Stimulated activated CD8-positive, alpha-beta memory T cell treated with anti-CD3 and anti-CD28 coated beads, Interleukin-15, amount 100 ng/mL, for 24 hours (primary cell): ENCODE measurements around the gene SUGP1.
"Not testable (repeated sequence)": the region's sequence is repeated elsewhere in the genome, so short reads cannot be mapped to it uniquely, and the experiment has no call there.

ENCODE experiments used
- DNase-seq: peaks from one replicate; pipeline ENCODE4 v3.0.0-alpha.2; 2020; ENCODE audit warnings: low read depth

Gene SUGP1

DNA sequence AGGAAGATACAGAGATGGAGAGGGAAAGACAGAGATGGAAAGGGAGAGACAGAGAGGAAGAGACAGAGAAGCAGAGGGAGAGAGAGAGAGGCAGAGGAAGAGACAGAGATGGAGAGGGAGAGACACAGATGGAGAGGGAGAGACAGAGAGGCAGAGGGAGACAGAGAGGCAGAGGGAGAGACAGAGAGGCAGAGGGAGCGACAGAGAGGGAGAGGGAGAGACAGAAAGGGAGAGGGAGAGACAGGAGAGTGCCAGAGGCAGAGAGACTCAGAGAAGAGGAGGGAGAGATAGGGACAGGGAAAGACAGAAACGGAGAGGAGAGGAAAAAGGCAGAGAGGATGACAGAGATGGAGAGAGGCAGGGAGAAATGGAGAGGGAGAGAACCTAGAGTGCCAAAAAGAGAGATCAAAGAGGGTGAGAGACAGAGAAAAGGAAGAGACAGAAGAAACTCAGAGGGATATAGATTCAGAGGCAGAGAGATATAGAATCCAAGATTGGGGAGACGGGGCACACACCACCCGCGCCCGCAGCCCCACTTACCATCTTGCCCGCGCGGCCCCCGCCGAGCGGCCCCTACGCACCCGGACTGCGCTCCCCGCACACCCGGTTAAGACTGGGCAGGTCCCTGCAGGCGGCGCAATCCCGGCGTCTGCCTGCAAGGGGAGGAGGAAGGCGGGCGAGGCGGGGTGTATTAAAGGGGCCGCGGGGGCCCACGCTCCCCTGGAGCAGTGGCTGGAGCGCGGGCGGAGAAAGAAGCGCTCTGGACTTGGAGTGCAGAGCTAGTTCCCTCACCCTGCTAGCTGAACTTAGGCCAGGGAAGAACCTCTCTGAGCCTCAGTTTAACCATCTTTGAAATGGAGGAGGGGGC, 57.9 kb downstream of the SUGP1 start:
- DNase-seq = no peak

DNA sequence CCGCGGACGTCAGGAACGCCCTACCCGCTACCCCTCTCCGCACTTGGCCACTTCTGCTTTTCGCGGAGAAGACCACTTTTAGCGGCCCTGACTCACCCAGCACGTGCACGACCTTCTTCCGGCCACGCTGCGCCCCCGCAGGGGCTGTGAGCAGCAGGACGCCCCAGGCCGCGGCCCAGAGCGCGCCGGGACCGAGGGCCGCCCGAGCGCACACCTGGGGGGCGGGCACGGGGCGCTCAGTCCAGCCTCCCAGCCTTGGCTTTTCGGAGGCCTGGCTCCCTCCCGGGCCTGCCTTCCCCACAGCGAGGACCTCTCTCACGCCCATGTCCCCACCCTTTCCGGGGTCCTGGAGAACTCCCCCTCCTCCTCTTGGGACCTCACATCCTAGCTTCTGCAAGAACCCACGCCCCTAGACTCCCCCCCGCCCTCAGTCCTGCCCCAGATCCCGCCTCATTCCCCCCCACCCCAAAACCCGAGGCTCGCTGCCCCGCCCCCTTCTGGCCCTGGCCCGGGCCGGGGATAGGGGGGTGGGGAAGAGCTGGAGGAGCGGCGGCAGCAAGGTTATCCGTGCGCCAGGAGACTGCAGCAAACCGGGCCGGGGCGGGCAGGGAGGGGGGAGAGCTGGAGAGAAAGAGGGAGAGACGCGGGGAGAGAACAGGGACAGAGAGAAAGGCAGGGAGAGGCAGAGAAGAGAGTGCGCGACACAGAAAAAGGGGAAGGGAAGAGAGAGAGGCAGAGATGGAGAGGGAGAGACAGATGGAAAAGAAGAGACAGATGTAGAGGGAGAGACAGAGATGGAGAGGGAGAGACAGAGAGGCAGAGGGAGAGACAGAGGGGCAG, 58.7 kb downstream of the SUGP1 start:
- DNase-seq = no peak

DNA sequence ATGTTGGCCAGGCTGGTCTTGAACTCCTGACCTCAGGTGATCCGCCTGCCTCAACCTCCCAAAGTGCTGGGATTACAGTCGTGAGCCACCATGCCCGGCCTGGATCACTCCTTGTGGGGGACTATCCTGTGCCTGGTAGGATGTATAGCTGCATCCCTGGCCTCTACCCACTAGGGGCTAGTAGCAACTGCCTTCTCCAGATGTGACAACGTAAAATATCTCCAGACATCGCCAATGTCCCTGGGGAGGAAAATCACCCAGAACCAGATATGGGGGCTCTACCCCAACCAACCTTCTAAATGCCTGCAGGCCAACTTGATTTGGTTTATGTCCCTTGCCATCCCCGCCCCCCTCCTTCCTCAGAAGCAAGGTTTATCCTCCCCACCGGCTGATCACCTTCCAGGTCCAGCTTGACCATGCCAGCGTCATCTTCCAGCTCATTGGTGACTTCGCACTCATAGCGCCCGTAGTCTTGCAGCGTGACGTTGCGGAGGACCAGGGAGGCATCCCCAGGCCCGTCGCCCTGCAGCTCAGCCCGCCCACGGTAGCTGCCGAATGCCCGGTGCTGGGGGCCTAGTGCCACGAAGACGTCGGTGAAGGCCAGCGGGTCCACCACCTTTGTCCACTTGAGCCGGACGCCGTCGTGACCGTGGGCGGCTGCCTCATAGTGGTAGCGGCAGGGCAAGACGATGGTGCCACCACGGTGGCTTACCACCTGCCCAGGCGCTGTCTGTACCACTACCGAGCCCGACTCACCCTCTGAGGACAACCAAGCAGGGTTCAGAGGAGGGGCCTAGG, 59.7 kb downstream of the SUGP1 start:
- no peak for DNase-seq

DNA sequence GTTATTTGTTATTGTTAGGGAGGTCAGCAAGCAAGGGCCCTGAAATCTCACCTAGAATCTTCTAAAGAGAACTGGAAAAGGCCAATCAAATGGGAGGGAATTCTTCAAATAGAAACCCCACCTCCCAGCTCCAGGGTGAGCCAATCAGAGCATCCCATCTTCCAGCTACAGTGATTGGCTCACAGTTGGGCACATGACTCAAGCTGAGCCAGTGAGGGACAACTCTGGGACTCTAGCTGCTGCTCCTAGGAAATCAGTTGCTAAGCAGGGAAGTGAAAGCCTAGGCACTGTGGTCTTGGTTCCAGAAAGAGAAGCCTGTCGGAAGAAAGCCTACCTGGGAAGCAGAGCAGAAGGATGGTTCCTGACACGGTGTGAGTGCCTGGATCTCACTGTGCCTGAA, 60.6 kb downstream of the SUGP1 start:
- no peak for DNase-seq

DNA sequence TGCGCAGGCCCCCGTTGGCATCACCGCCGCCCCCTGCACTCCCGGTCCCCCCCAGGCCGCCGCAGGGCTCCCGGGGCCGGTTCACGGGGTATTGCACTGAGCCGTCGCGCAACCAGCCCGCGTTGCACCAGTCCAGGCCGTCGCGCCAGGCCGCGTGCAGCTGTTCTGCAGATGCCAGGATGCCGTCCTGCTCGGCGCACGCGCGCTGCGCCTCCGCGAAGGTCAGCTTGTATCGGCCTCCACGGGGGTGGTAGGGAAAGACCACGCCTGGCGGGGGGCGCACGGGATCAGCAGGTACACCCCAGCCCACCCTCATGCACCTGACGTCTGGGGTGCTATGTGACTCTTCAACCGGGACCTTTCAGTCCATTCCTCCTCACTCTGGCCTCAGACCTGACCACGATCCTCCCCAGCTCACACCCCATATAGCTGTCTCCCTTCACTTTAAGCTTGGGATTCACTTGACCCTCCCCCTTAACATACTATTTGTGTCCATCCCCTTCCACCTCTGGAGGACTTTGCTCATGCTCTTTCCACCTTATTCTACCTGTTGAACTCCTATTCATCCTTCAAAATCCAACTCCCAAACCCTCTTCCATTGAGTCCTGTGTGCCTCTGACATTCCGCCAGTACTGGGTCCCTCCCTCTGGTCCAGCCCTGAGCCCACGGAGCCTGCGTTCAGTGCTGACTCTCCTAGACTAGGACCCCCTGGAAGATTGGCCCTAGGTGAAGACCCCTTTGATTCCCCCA, 61.5 kb downstream of the SUGP1 start:
- no peak for DNase-seq

DNA sequence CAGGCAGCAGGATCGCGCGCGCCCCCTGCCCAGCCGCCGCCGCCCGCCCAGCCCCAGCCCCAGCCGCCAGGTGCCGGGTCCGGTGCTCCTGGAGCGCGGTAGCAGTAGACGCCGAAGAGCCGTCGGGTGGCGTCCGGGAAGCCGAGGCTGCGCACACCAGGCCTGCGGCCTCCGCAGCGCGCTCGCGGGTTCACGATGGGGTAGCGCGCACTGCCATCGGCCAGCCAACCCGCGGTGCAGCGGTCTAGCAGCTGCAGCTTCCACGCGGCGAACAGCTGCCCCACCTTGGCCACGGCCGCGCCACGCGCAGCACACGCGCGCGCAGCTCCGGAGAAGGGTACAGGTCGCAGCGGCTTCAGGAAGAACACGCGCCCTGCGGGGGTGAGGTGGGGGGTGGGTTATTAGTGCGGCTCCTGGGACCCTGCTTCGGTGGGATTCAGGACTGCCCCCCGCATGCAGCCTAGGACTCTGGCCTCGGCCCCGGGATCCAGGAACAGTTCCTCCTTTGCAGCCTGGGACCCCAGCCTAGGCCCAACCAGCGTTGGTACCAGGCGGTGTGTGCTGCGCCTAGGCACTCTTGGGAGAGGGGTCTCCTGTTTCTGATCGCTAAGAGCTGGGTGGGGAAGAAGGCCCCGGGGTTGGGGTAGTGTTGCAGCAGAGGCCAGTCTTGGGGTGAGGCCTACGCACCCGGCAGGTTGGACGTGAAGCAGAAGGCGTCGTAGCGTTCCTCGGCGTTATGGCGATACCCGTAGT, 62.3 kb downstream of the SUGP1 start:
- no peak for DNase-seq

DNA sequence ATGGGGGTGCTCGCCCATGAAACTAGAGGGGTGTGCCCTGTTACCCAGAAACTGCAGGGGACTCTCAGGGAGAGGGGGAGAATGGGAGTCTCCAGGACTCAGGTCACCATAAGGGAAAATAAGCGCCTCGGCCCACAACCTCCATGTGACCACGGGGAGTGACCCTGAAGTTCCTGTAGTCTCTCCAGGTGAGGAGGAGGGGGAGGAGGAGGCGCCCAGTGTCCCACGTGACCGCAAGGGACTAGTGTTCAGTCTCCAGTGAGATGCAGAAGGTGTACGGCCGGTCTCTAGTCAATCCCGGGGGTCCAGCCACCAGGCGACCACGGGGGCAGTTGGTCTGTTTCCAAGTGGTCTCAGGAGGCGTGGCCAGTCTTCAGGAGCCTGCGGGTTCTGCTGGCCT, 63.2 kb downstream of the SUGP1 start:
- no peak for DNase-seq

DNA sequence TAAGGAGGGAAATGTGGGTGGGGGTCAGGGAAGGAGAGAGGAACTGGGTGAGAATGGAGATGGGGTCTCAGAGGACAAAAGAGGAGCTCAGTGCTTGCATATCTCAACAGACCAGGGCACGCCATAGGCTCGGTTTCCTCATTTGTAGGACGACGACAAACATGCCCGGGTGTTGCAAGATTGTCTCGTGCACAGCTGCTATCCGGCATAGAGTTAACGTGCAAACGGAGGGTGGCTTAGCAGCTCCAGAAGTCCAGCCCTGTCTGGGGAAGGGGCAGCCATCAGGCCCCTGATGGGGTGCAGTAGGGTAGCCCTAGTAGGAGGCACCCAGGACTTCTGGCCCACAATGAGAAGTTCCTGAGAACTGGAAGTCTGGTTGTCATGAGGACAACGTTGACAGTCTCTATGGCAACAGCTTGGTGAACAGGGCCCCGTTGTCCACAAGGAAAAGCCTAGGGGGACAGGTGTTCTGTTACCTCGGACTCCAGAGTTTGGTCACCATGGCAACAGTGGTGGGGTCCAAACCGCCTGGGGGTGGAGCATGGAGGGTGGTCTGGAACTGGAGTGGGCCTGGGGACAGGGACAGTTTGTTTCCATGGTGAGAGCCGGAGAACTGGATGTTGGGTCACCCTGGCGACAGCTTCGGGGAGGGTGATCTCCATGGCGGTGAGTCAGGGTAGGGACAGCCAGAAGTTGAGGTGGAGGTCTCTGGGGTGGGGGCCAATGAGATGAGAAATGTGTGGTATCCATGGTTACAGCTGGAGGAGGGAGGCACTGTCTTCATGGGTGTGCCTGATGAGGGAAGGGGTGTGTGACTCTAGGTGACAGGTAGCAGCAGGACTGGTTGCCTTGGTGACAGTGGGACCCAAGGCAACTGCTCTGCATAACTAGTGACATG, 64.0 kb downstream of the SUGP1 start:
- no peak for DNase-seq

DNA sequence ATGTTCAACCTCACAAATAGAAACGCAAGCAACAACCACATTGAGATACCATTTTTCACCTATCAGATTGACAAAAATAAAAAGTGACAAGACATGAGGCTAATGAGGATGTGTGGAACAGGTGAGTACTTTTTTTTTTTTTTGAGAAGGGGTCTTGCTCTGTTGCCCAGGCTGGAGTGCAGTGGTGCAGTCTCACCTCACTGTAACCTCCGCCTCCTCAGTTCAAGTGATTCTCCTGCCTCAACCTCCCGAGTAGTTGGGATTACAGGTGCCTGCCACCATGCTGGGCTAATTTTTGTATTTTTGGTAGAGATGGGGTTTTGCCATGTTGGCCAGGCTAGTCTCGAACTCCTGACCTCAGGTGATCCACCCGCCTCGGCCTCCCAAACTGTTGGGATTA, 66.9 kb downstream of the SUGP1 start:
- not testable (repeated sequence) for DNase-seq

DNA sequence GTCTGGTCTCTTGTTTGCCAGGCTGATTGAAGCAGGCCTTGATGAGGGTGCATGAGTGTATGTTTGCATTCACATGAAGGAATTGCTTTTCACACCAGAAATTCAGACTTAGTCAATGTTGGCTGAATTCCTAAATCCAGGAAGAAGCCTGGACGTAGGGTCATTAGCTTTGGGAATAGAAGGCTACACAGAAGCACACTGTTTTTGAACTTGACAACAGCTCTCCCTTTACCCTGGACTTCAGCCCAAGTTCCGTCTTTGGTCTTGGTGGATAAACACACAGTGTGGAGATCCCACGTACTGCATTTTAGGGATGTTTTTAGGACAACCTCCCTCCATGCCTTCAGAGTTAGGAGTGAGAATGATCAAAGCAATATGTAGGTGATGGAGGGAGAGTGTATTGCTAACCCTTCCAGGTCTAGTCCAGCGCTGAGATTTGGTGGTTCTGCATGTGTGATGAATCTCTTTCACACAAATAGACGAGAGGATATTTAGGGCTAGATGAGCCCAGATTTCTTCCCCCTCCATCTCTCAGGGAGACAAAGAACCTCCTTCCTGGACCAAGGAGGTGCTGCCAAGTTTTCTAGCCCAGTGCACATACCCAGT, 70.0 kb downstream of the SUGP1 start:
- DNase-seq = no peak

DNA sequence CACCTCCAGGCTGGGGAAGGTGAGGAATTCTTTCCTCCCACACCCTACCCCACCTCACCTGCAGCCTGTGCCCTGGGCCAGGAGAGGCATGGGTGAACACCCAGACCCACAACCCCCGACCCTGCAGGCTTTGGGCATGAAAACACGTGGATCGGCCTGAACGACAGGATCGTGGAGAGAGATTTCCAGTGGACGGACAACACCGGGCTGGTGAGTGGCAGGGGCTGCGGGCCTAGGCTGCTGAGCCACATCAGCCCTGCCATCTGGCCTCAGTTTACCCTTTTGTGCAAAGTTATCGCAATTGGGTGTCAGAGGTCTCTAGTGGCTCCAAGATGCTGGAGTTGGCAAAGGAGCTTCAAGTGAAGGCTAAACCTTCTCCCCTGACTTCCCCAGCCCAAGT, 79.8 kb downstream of the SUGP1 start:
- no peak for DNase-seq

DNA sequence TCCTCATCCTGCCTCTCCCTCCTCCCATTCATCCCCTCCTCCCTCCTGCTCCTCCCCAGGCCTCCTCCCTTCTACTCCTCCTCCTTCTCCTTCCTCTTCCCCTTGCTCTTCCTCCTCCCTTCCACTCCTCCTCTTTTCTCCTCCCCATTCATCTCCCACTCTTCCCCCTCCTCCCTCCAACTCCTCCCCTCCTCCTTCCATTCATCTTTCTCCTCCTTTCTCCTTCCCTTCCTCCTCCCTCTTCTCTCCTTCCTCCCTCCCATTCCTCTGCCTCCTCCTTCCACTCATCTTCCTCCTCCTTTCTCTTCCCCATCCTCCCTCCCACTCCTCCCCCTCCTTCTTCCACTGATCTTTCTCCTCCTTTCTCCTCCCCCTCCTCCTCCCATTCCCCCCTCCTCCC, 80.6 kb downstream of the SUGP1 start:
- no peak for DNase-seq

DNA sequence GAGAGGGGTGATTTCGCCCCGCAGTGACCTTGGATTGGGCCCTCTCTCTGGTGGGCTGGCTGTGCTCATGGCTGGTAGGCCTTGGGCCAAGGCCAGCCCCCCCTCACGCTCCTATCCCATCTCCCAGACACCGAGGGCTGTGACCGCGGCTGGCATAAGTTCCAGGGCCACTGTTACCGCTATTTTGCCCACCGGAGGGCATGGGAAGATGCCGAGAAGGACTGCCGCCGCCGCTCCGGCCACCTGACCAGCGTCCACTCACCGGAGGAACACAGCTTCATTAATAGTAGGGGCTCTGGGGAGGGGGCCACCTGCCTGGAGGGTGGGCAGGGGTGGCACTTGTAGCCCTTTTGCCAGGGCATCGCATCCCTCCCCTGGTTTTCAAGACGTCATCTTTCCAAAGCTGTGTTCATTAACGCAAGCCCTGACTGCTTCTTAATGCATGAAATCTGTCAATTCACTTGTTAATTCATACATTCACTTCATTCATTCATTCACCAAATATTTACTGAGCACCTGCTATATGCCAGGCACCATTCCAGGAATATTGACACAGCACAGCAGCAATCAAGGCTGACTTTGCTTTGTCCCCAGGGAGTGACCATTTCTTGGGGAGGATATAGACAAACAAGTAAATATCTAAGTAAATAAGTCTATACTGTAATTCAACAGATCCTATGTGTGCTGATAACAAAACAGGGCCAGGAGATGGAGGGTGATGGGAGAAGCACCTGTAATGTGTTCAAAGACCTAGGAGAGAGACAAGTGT, 82.0 kb downstream of the SUGP1 start:
- no peak for DNase-seq

DNA sequence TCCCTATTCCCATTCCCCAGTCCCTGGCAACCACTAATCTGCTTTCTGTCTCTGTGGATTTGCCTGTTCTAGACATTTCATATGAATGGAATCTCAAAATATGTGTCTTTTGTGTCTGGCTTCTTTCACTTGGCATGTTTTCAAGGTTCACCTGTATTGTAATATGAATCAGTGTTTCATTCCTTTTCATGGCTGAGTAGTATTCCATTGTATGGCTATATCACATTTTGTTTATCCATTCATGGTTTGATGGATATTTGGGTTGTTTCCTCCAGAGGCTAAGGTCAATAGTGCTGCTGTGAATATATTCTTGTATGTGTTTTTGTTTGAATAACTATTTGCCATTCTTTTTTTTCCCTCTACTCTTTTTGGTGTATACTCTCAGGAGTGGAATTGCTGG, 84.1 kb downstream of the SUGP1 start:
- no peak for DNase-seq

DNA sequence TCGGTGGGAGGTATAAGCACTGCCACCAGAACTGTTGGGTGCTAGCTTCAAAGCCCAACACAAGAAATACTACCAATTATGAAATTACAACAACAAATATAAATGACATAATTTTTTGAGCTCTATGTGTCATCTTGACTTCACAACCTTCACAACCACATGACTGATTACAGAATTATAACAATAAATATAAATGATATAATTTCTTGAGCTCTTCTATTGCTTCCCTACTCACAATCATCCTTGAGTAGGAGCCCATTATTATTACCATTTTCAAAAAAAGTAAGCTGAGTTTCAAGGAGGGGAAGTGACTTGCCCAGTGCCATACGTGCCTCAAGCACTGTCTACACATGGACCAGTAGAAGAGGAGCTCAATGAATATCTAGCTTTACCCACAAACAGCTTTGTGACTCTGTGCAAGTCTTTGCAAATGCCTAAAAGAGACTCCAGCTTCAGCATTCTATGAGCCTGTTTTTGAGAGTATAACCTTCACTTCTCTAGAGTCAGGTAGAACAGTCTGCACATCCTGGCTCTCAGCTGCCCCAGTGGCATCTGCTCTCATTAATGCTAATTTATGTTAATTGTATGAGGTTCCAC, 86.0 kb downstream of the SUGP1 start:
- DNase-seq = no peak

DNA sequence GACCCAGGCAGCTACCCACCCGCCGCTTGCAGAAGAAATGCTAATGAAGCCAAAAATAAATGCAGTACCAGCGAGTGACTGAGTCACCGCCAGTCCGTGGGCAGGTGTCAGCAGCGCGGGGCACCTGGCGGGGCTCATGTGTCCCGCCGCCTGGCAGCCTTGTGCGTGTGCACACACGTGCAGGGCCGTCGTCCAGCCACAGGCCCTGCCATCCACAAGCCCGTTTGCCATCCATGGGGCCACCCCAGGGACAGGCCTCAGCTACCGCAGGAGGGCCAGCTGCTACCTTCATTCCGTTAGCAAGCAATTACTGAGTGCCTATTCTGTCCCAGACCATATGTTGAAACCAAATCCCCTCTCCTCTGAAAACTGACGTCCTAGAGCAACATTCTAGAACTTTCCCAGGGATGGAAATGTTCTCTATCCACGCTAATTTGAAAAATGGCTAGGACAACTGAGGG, 88.0 kb downstream of the SUGP1 start:
- no peak for DNase-seq

DNA sequence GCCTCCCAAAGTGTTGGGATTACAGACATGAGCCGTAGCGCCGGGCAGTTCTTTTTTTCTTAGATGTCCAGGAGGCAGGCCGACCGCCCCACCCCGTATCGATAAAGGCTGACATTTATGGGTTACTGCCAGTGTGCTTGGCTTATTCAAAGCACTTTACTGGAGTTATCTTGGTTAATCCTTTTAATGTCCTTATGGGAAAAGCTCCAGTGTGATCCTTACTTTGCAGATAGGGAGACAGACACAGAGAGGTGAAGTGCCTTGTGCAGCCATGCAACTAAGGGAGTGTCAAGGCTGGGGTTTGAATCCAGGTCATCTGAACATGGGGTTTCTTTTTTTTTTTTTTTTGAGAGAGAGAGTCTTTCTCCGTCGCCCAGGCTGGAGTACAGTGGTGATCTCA, 89.3 kb downstream of the SUGP1 start:
- no peak for DNase-seq

DNA sequence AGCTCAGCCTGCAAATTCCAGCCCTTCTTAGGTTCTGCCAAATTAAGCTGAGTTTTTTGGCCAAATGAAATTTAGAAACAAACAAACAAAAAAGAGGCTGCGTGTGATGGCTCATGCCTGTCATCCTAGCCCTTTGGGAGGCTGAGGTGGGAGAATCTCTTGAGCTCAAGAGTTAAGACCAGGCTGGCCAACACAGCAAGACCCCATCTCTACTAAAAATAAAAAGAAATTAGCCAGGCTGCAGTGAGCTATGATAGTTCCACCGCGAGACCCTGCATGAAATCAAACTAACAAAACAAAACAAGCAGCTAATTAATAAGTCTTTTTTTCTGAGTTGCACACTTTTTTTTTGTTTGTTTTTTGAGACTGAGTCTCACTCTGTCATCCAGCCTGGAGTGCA, 90.6 kb downstream of the SUGP1 start:
- no peak for DNase-seq
